ENCODE results near the gene CHST1. TPM values are rescaled to one million over a fixed set of nuclear protein-coding genes. Genes with fewer than 3 reads are reported as not detected.

Gene CHST1
- total RNA-seq, 2 experiments from 2014 or later = not detected

DNA sequence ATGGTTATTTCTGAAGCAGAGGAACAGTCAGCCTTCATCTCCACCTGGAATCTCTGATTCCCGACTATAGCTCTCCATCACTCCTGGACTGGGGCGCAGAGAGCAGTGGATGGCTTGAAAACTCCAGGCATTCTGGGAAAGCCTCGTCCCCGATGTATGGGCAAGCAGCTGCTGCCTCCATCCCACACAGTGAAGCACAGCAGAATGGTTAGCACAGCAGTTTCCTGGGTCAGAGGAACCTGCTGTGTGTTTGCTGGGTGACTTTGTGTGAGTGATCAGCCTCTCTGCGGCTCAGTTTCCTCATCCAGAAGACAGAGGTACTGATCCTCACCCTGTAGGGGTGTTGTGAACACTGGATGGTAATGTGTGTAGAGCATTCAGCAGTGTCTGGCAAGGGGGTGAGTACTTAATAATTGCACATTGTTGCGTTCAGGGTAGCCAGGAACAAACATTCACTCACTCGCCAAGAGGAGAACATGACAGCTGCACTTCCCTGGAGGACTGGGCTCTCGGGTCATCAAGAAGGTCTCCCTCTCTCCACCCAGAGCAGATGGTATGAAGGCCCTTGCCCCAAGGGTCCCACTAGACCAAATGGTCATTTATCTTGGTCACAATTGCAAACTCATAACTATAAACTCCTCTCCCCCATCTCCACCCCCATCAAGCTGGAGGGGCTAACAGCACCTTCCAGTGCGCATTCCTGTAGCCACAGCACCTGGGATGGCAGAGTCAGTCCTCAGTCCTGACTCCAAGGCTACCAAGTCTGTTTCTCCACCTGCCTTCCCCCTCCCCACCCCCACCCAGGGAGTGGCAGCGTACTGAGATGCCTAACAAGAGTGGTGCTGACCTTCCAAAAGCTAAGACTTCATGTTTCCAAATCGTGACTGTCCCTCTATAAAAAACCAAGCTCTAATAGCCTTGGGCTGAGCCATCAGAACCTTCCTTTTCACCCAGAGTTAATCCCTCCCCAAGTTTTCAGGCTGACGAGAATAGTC lies 1.5 kb upstream of the CHST1 start:
- ChIA-PET POLR2A (no interaction called here), CTCF (no interaction called here)
- Histone ChIP-seq H3K27me3 (ENCODE audit: control insufficient read depth in 1 of 2, insufficient read depth in 2 of 2, low read length in 2 of 2) (peaks cover 43 to 55% of the 10 kb centered on the region in 2 experiments), H3K27ac (ENCODE audit: low read depth in 1 of 2, low read length in 2 of 2) (no peak overlapping the region), H3K4me1 (ENCODE audit: insufficient read depth, low read length) (peaks cover 10% of the 10 kb centered on the region), H3K9me3 (ENCODE audit: control insufficient read depth in 1 of 2, insufficient read depth in 1 of 2, low read length in 2 of 2) (peaks cover 0 to 5% of the 10 kb centered on the region in 2 experiments), H3K36me3 (ENCODE audit: insufficient read depth, low read length) (no peaks in the 10 kb centered on the region), H3K4me3 (ENCODE audit: low read length) (no peak overlapping the region)
- H3K27me3 Mint-ChIP-seq = peaks cover 61% of the 10 kb centered on the region
- ATAC-seq (ENCODE audit: poor library complexity) = no peak
- H3K4me1 Mint-ChIP-seq (ENCODE audit: low read depth) = no peaks in the 10 kb centered on the region
- H3K4me3 Mint-ChIP-seq = peak overlapping the region; percentile 85
- no peaks in the 10 kb centered on the region for H3K36me3 Mint-ChIP-seq (ENCODE audit: low read depth)
- intact Hi-C loops (cut with DNase I, micrococcal nuclease) = no loop called here
- TF ChIP-seq, protein P1, sequence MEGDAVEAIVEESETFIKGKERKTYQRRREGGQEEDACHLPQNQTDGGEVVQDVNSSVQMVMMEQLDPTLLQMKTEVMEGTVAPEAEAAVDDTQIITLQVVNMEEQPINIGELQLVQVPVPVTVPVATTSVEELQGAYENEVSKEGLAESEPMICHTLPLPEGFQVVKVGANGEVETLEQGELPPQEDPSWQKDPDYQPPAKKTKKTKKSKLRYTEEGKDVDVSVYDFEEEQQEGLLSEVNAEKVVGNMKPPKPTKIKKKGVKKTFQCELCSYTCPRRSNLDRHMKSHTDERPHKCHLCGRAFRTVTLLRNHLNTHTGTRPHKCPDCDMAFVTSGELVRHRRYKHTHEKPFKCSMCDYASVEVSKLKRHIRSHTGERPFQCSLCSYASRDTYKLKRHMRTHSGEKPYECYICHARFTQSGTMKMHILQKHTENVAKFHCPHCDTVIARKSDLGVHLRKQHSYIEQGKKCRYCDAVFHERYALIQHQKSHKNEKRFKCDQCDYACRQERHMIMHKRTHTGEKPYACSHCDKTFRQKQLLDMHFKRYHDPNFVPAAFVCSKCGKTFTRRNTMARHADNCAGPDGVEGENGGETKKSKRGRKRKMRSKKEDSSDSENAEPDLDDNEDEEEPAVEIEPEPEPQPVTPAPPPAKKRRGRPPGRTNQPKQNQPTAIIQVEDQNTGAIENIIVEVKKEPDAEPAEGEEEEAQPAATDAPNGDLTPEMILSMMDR (IDR thresholded peaks at IDR 0.05) = no peak
- DNase-seq = no peak
- no peaks in the 10 kb centered on the region for H3K9me3 Mint-ChIP-seq
- no peak overlapping the region for H3K27ac Mint-ChIP-seq

DNA sequence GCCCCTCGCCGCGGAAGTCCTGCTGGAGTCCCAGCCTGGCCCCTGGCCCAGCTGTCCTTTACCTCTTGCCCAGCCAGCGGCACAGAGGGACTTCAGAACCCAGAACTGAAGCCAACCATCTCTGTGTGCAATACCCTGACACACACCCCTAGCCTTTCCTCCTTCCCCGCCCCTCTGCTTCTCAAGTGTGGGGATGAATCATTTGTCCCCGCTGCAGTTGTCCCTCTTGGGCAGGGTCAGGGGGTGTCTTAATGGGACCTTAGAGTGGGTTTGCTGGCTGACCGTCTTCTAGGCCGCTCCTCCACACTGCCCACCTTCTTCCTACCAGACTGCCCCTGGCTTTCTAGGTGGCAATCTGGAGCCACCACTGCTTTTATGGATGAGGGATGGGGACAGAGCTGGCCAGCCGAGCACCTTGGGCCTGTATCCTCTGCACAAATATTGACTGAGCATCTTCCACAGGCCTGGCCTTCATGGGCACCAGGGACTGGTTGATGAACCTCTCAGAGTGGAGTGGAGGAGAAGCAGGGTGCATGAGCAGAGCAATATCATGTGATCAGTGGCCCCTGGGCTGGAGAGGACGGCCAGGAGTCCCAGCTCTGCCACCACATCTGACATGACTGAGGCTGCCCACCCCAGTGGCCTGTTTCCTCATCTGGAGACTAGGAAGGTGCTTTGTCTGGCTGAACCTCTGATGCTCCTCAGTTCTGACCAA lies 668 bp upstream of the CHST1 start:
- H3K27me3 Mint-ChIP-seq = peaks cover 70% of the 10 kb centered on the region
- H3K4me1 Mint-ChIP-seq (ENCODE audit: low read depth) = no peaks in the 10 kb centered on the region
- ChIA-PET CTCF (no interaction called here), POLR2A (no interaction called here)
- ATAC-seq (ENCODE audit: poor library complexity) (no peak), DNase-seq (no peak)
- H3K36me3 ChIP-seq (ENCODE audit: insufficient read depth, low read length) = no peaks in the 10 kb centered on the region
- TF ChIP-seq, protein P1 (IDR thresholded peaks at IDR 0.05) = no peak
- peaks cover 49 to 64% of the 10 kb centered on the region in 2 experiments for H3K27me3 ChIP-seq (ENCODE audit: control insufficient read depth in 1 of 2, insufficient read depth in 2 of 2, low read length in 2 of 2)
- H3K4me1 ChIP-seq (ENCODE audit: insufficient read depth, low read length) = peaks cover 10% of the 10 kb centered on the region
- H3K27ac Mint-ChIP-seq = no peak overlapping the region
- H3K36me3 Mint-ChIP-seq (ENCODE audit: low read depth) = no peaks in the 10 kb centered on the region
- H3K9me3 Mint-ChIP-seq = no peaks in the 10 kb centered on the region
- H3K9me3 ChIP-seq (ENCODE audit: control insufficient read depth in 1 of 2, insufficient read depth in 1 of 2, low read length in 2 of 2) = peaks cover 0 to 5% of the 10 kb centered on the region in 2 experiments
- H3K4me3 ChIP-seq (ENCODE audit: low read length) = no peak overlapping the region
- H3K4me3 Mint-ChIP-seq = peak overlapping the region; percentile 85
- intact Hi-C loops (cut with DNase I, micrococcal nuclease) = no loop called here
- H3K27ac ChIP-seq (ENCODE audit: low read depth in 1 of 2, low read length in 2 of 2) = no peak overlapping the region

DNA sequence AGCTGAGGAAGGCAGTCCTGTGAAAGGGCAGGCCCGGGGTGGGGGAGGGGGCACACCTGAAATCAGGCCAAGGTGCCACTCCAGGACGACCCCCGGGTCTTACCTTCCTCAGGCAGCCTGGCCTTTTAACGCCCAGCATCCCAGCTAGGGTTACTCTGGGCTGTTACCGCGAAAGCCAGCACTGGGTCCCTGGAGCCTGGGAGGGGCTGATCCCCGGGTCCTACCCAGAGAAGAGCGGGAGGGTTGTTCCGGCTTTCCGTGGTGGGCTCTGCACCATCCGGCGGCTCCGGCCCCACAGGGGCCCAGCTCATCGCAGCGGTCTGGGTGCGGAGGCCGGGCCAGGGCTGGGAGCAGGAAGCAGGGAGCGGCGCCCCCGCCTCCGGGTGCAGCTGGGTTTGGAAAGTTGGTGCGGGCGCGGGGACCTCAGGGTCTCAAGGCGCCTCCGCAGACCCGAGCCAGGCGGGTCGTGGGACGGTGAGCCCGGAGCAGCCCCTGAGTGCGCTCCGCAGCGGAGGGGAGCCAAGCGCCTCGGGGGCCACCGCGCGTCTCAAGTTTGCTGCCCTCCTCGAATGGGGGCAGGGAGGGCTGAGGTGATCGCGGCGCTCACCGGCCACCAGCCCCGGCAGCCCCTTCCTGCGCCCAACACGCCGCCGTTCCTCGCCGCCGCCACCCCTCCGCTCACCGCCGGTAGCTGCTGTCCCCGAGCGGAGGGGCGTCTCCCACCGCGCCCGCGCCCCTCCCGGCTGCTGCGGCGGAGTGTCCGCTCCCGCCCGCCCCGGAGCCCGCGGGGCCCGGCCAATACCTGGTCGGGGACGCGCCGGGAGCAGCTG lies 831 bp downstream of the CHST1 start:
- Mint-ChIP-seq H3K27me3 (peaks cover 82% of the 10 kb centered on the region), H3K27ac (no peak overlapping the region), H3K36me3 (ENCODE audit: low read depth) (no peaks in the 10 kb centered on the region), H3K4me1 (ENCODE audit: low read depth) (no peaks in the 10 kb centered on the region), H3K4me3 (no peak overlapping the region), H3K9me3 (no peaks in the 10 kb centered on the region)
- Histone ChIP-seq H3K27me3 (ENCODE audit: control insufficient read depth in 1 of 2, insufficient read depth in 2 of 2, low read length in 2 of 2) (peaks cover 55 to 79% of the 10 kb centered on the region in 2 experiments), H3K36me3 (ENCODE audit: insufficient read depth, low read length) (no peaks in the 10 kb centered on the region), H3K9me3 (ENCODE audit: control insufficient read depth in 1 of 2, insufficient read depth in 1 of 2, low read length in 2 of 2) (peaks cover 0 to 5% of the 10 kb centered on the region in 2 experiments), H3K4me3 (ENCODE audit: low read length) (no peak overlapping the region), H3K27ac (ENCODE audit: low read depth in 1 of 2, low read length in 2 of 2) (no peak overlapping the region), H3K4me1 (ENCODE audit: insufficient read depth, low read length) (peaks cover 10% of the 10 kb centered on the region)
- CTCF ChIA-PET = no interaction called here
- POLR2A ChIA-PET = no interaction called here
- no peak for DNase-seq
- intact Hi-C loops (cut with DNase I, micrococcal nuclease) = no loop called here
- ATAC-seq (ENCODE audit: poor library complexity) = peak; percentile 26
- TF ChIP-seq, protein P1 (IDR thresholded peaks at IDR 0.05) = no peak

Measured in CD4-positive, alpha-beta T cell (primary cell).